RPMI8226 (cell line): ENCODE measurements around the gene PDE10A.
"Not testable (repeated sequence)": the region's sequence is repeated elsewhere in the genome, so short reads cannot be mapped to it uniquely, and the experiment has no call there.

Source experiments
- DNase-seq: peaks from one replicate; pipeline ENCODE4 v3.0.0-alpha.2; 2015

Gene PDE10A

DNA sequence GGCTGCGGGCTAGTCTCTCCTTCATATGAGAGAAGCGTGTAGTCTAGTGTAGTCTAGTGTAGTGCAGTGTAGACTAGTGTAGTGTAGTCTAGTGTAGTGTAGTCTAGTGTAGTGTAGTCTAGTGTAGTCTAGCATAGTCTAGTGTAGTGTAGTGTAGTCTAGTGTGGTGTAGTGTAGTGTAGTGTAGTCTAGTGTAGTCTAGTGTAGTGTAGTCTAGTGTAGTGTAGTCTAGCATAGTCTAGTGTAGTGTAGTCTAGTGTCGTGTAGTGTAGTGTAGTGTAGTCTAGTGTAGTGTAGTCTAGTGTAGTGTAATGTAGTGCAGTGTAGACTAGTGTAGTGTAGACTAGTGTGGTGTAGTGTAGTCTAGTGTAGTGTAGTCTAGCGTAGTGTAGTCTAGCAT lies 44.1 kb downstream of the PDE10A start:
- not testable (repeated sequence) for DNase-seq

DNA sequence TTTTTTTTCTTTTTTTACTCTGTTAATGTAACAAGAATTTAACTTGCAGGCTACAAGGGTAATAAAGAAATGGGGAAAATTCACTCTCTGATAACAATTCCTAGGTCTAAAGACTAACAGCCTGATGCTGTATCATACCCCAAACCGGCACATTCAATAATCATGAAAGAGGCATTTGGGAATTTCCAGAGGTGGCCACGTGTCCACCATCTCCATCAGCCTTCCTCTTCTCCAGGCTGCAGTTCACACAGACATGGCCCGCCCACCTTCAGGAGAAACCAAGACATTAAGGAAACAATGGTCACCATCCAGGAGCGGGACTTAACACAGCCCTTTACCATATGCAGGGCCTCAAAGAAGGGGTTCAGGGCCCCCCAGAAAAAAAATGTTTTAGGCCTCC lies 44.8 kb downstream of the PDE10A start:
- no peak for DNase-seq

DNA sequence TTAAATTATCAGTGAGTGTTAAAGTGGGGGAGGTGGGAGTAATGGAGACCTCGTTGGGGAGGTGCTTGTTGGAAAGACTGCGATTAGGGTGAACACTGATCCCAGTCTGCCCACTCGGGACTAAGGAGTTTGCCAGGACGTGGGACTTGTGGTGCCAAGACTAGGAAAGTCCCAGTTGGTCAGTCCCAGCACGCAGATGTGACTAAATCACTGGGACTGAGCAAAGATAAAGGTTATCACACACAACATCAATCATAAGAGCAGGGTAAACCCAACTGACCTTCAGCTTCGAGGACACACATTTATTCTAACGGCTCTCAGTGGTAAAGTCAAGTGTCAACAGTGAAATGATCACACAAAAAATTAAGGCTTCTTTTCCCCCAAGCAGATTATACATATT lies 45.5 kb downstream of the PDE10A start:
- DNase-seq: no peak

DNA sequence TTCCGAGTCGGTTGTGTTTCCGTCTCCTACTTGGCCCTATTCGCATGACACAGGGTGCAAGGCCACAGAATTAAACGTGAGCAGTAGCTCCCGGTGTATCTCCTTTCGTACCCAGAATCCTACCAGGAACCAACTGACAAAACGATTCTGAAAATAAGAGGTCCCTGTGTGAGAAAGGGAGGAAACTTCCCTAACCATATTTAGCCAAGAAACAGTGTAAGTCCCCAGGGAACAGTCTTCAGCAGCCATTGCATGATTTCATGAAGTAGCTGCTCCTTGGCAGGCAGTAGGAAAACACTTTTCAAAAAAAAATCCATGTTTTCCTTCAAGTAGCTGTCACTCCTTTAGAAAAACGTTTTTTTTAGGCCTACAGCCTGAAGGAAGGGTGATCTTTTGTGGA lies 46.9 kb downstream of the PDE10A start:
- DNase-seq: no peak

DNA sequence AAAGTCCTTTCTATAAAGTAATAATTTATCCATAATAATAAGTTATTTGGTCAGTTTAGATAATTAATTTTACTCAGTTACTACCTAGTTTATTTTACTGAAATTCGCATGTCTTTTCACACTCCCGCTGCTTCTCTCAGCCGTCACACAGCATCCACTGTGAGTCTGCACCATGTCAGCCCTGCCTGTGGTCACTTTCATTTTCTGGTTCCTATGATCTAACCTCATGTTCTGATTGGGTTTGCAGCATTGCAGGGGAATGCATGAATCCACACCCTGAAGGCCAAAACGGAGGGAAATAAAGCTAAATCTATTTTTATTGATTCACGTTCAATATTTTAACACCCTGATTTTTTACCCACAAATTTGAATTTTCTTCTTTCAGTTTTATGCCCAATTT lies 47.4 kb downstream of the PDE10A start:
- DNase-seq: no peak

DNA sequence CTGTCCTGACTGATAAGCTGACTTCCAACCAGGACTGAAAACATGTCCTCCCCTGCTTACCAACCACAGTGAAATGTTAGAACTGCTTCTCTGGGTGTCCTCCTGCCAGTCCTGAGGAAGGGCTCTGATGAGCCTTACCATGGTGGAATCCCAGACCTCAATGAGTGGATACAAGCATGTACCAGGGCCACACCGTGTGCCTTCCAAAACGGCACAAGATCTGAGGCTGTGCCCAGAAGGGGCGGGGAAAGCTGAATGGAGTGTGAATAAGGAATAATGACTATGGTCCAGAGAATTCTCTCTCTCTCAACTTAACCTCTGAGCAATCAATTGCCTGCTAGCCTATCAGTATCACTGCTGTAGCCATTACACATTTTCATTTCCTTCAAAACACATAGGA lies 51.7 kb downstream of the PDE10A start:
- no peak for DNase-seq

DNA sequence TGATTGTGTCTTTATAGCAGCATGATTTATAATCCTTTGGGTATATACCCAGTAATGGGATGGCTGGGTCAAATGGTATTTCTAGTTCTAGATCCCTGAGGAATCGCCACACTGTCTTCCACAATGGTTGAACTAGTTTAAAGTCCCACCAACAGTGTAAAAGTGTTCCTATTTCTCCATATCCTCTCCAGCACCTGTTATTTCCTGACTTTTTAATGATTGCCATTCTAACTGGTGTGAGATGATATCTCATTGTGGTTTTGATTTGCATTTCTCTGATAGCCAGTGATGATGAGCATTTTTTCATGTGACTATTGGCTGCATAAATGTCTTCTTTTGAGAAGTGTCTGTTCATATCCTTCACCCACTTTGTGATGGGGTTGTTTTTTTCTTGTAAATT lies 54.5 kb downstream of the PDE10A start:
- DNase-seq: not testable (repeated sequence)

DNA sequence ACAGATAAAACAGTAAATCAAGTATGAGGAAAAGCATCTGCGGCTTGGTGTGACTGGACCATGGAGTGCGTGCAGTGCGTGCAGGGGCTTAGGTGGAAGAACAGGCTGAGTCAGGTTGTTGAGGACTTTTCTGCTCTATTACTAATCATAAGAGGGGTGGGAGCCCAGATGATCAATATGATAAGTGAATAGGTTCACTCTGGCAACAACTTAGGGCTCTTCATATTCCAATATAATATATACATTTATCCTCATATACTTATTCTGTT lies 56.4 kb downstream of the PDE10A start:
- no peak for DNase-seq

DNA sequence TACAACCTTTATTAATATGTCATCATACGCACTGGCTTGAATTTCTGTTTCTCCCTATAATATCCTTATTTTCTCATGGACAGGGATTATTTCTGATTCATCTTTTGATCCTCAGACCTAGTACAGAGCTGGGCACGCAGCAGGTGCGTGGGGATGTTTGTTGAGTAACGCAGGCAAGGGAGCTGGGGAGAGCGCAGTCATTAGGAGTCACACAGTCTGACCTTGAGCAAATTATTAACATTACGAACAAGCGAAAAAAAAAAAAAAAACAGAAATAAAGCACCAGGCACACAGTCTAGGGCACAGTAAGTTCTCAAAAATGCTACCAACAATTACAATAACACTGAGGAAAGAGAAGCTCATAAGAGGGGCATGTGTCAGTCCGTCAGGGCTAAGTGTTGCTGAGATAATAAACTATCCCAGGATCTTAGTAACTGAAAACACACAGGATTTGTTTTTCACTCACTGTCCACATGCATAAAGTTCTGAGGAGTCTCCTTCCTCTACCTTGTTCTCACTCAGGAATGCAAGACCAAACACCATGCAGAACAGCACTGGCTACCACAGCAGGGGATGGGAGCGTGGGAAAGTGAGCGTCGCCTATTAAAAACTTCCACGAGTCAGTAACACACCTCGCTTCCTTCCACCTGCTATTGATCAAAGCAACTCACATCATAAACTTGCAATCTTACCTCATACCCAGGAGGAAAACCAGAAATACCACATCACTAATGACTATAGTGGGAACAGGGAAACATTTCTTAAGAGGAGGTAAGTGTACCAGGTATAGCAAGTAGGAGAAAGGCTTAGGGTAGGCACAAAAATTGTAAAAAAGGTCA lies 56.9 kb downstream of the PDE10A start:
- no peak for DNase-seq

DNA sequence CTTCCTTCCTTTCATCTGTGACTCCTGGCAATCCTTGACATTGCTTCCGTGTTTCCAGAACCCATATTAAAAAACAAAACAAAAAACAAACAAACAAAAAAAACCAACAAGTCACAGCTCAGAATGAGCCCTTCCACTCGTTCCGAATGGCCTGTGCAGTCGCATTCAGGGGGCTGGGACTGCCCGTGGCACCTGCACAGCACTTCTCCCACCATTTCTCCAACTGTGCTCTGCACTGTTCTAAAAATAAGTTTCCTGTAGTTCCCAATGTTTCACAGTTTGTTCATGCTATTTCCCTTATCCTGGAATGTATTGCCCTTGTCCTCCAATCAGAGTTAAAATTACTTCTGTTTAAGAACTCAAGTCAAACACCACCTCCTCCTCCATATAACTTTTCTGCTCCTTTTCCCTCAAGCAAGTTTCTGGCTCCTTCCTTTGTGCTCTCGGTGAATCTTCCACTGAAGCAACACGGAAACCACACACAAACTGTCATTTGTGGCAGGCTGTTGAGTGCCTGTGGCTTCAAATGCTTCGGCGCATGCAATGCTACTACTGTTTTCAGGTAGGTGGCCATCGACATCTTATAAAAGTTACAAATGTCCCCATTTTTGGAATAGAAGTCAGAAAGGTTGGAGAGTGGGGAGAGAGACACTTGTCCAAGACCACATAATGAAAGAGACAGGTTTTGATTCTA lies 57.7 kb downstream of the PDE10A start:
- no peak for DNase-seq

DNA sequence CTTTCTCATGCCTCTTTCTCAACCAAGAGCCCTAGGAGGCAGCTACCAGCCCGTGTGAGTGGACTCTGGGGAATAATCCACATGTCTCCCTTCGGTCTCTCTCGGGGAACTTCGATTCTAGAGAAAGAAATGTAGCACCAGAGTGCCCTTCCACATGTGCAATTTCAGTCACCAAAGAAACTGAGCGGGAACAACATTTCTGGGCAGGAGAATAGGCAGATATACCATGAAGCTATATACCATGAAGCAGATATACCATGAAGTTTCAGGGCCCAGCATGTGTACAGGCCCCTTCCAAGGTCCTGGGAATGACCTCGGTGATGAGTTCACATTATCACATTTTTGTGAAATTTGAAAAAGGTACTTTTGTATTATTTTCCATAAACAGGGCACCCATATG lies 60.8 kb downstream of the PDE10A start:
- no peak for DNase-seq

DNA sequence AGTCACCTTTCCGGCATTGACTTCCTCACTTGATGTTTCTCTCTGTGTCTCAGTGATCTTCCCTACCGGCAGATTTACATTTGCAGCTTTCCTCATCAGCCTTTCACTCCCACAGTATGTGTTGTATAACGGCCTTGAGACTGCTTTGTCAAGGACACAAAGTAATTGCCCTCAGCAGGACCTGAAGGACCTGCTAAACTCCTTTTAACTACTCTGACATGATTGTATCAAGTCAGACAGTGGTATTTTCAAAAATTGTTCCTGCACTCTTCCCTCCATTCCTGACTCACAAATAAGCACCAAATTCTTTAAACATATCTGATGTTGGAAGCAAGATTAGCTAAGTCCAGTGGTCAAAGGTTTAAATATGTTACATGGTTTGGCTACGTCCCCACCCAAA lies 62.4 kb downstream of the PDE10A start:
- DNase-seq: no peak

DNA sequence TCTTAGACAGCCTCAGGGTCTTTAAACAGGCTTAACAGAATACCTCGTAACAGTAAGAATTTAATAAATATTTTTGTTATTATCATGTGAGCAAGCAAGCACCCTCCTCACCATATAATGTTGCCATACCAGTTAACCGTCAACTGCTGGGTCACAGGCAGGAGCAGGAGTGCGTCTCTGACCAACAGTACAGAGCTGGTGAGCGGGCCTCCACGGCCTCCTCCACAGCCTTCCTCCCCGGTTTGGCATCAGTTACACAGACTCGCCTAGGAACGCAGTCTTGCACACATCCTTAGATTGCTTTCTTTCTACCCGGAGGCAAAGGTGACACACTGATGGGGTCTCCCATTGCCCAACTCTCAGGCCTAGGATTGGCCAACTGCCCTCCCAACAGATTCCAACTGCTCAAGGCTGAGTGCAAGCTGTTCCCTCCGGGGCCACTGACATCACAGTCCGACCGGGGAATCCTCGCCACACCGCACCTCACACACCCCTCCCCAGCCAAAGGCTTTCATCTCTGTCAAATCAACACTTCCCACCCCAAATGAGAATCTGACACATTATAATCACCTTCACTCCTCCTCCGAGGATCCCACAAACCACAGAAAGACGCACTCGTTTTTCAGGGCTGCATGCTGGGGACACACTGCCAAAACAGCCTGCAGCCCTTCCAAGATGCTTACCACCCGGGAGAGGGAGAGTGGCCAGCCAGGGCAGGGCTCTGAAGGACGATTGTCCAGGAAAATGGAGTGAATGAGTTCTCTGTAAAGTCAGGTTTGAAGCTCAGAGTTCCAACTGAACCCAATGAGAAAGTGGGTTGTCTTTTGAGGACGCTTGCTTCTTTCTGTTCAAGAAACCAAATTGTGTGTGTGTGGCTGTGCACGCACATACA lies 63.2 kb downstream of the PDE10A start:
- no peak for DNase-seq

DNA sequence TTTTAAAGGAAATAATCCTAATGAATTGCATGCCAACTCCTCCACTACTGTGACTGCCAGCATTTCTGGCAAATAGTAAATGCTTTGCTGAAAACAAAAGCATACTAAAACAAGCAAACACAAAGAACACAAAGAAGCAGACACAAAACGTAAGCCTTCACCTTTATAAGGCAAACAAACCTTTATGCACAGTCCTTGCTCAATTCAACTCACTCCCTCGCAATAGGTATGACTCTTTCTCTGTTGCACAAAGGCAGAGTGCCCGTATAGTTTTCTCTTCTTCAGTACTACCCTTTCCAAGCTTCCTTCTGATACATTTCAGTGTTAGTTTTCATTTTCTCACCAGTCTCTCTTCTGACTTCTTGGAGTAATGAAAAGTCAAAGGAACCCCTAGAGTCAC lies 63.9 kb downstream of the PDE10A start:
- no peak for DNase-seq

DNA sequence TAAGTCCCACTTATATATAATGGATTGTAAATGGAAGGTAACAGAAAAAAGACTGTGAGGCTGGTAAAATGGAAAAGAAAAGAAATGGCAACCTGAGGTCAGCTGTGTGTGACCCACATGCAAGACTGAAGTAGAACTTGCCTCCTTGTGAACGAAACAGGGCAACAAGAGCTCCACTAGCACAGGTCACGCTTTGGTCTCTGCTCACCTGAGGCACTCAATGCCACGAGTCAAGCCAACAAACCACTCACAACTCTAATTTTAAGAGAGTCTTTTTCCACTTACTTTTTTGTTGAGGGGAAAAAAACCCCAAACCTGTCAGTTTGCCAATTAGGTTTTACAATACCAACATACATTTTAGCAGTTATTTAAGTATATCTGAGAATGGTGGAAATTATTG lies 65.2 kb downstream of the PDE10A start:
- no peak for DNase-seq

DNA sequence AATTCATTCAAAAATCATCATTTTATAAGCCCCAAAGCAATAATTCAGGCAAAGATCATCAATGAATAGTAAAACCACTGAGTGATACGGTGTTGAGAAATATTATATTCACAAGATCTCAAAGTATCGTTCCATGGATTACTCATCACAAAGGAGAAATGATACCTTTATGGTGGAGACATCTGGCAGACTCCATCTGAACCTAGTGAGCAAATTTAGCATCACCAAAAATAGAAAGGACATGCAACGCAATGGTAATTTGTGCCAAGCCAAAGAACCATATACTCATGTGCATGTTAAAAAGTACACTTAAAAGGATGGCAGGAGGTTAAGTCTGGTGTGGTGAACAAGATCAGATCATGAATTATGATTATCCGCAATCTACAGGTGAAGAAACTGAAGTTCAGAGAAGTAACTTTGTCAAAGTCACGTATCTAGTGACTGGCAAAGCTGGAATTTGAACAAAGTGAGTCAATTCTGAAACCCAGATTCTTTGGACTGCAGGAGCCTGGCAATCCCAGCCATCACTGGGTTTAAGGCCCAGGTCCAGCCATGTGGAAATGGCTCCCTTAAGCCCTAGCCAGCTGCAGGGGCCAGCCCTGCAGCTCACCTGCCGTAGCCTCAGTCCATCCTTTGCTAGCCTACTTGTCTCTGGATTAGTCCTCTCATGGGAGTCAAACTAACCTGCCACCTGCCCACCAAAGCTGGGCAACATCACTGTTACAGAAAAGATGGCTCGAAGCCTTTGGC lies 68.3 kb downstream of the PDE10A start:
- no peak for DNase-seq

DNA sequence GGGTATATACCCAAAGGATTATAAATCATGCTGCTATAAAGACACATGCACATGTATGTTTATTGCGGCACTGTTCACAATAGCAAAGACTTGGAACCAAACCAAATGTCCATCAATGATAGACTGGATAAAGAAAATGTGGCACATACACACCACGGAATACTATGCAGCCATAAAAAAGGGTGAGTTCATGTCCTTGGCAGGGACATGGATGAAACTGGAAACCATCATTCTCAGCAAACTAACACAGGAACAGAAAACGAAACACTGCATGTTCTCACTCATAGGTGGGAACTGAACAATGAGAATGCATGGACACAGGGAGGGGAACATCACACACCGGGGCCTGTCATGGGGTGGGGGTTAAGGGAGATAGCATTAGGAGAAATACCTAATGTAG lies 70.1 kb downstream of the PDE10A start:
- not testable (repeated sequence) for DNase-seq

DNA sequence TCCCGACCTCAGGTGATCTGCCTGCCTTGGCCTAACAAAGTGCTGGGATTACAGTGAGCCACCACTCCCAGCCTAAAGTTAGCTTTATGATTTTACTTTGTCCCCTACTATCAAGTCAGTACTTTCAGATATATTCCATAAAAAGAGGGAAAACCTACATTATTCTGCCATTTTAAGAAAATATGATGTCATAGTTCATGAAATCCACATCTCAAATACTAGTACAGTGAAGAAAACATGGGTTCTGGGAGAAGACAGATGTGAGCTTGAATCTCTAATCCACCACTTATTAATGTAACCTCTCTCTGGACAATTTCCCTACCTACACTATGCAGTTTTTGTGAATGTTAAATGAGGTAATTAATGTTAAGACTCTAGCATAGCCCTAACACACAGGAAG lies 74.5 kb downstream of the PDE10A start:
- no peak for DNase-seq

DNA sequence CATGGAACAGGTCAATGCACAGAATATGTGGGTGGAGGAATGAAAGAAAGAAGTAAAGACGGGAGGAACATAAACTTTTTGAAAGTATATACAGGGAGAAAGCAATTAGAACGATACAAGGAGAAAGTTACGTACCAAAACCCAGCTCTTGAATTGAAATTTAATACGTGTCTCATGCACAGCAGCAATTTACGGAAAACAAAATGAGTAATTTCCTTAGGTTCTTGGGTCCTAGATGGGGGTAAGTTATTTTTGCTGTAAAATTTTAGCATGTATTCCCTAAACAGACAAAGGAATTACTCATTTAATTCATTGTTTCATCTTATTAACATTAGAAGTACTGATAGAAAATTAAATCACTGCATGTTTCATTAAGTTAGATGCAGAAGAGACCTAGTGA lies 75.8 kb downstream of the PDE10A start:
- DNase-seq: no peak

DNA sequence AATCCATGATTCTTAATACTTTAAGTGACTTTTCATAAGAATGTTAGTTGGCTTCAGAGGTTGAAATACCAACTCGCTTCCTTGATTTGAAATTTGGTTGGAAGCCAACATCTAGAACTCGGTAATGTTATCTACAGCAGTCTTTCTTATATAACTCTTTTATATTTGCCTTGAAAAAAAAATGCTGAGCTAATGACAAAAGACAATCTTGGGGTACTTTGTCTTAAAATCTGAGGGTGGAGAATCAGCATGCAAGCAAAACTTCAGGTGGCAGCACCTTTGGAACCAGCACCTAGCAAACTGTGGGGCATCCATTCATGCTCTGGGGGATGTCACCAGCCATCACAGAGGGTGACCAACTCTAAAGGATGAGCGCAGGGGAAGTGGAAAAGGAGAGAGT lies 76.3 kb downstream of the PDE10A start:
- no peak for DNase-seq

DNA sequence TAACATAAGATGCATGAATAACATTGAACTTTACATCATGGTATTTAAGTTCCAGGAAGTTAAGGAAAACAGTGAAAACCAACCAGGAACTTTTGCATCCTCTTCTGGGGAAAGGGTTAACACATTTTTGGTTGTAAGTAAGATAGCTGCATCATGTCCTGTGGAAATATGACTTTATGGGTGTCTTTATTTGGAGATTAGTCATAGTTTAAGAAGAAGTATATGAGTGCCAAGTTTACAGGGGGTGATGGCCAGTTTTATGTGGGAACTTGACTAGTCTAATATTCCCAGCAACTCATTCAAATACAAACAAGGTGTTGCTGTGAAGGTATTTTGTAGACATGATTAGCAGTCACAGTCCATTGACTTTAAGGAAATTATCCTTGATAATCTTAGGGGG lies 78.0 kb downstream of the PDE10A start:
- DNase-seq: no peak

DNA sequence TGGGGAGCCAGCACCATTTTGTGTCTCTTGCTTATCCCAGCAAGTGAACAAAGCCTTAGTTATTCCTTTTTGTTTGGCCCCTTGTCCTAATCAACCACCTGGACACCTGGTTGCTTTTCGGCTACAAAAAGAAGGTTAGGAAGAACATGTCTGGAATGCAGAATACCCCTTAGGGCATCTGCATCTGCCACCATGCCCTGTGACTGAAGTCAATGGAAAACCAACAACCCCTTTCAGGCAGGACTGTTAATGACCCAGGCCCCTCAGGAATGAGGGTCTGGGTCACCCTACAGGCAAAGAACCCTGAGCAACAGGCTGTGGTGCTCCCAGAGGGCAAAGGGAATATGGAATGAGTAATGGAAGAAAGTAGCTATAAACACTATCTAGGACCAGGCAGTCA lies 78.5 kb downstream of the PDE10A start:
- DNase-seq: no peak

DNA sequence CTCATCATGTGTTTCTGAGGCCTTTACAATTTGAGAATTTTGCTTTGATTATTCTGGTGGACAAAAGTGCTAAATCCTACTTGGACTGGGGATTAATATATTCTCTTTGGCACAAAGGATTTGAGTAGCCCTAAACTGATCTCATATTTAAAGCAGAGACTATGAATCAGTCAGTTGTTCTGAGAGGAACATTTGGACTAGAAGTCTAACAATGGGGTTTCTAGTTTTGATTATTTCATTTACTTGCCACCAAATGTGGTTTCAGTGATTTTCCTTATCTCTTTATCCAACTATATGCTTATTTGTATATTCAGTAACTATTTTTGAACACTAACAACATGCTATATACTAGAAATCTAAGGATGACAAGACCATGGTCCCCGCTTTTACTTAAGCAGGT lies 81.4 kb downstream of the PDE10A start:
- no peak for DNase-seq
